ENCODE results near the gene ZBTB20.

Gene ZBTB20

DNA sequence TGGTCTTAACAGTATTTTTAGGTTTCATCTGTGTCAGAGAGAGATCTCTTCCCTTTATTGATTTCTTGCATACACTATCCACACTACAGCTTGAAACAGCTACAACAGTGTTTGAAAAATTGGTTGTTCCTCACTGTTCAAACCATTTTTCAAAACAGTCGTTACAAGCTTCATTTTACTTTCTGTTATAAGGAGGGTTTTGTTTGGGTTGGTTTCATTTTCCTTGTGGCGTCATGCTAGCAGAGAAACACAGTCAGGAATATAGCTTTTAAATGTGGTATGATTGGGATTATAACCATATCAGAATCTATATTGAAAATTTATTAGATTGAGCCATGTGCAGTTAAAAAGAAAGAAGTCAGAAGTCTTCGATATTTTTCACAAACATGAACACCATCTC is 400.6 kb downstream of the ZBTB20 start:
- DNase-seq, result peak; percentile 26

GRCh38 chr3:114745322-114746240 is 401.5 kb downstream of the ZBTB20 start:
- DNase-seq, result peak; percentile 99

DNA sequence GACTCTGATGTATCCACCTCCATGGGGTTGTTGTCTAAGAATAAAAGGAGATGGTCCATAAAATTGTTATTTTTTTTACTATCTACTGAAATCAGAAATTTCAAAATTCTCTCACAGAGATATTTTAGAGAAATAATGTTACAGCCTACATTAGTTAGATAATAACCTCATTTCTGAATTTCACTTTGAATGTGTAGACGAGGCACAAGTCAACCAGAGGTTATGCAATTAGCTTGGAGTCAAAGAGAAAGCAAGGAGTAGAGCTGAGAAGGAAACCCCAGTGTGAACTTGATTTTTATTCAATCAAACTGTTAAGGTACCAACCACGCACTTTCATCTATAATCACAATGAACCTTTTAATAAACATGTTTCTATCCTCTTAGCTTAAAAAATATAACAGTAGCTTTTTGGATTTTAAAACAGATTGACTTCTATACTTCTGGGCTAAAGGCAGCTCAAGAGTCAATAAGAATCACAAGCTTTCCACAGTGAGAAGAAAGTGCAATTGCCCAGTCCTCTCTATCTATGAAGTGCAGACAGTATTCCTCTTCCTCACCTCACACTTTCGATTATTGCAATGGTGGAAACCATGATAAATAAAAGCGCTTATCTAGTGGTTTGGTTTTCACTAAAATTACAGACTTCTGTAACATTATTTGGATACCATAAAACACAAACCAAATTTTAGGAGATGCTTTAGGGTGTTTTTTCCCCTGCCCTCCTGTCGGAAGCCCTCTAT is 403.2 kb downstream of the ZBTB20 start:
- no peak for DNase-seq

- no peak for DNase-seq
Observed at GRCh38 chr3:114741066-114741465, 406.0 kb downstream of the ZBTB20 start.

DNA sequence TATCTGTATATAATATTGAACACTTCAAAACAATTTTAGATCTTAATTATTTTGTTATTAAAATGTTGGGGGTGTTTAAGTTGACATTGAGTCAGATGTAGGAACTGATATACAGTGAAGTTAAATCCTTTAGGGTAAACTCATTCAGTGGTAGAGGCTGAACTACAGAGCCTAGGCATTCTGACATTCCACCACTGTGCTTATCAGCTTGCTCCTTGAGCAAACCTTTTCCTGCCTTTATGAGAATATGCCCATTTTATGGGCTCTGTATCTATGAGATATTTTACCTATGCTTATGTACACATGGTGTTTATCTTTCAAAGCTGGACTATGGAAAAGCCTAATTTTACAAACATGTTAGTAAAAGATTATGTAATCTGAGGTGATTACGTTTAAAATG is 407.5 kb downstream of the ZBTB20 start:
- no peak for DNase-seq

GRCh38 chr3:114732353-114732752 is 414.7 kb downstream of the ZBTB20 start:
- no peak for DNase-seq

GRCh38 chr3:114730397-114730796 is 416.7 kb downstream of the ZBTB20 start:
- no peak for DNase-seq

- DNase-seq, result no peak
Observed at GRCh38 chr3:114727373-114727772, 419.7 kb downstream of the ZBTB20 start.

- no peak for DNase-seq
Observed at GRCh38 chr3:114725966-114726365, 421.1 kb downstream of the ZBTB20 start.

DNA sequence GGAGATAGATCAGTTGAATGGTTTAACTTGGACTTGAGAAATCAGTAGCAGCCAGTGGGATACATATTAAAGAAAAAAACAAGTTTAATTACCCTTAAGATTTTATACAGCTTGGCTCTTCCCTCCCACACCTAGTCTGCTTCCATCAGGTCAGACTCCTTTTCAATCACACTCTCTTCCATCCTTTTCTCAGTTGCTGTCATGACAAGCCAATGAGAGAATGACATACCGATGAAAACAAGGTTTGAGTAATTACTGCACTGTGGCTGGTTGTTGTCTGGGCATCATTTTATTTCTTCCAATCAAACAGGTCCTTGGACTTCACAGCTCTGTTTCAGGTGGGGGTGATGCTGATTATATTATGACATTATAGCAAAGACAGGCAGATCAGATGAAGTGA is 424.6 kb downstream of the ZBTB20 start:
- DNase-seq, result no peak

DNA sequence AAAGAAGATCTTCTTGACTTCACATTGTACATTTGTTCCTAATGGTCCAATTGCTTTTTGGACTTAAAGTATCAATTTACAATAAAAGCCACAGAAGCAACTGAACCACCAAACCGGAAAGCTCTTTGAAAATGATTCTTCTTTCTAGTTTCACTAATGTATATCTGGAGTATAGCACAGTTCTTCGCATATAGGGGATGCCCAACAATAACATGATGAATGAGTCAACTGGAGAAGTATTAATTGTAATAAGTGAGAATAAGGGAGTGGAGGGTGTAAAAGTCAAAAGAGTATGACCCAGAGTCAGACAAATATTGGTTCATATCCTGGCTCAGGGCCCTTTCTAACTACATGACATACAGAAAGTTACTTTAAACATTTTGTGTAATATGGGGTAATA is 425.2 kb downstream of the ZBTB20 start:
- DNase-seq, result no peak

- no peak for DNase-seq
Observed at GRCh38 chr3:114721209-114721608, 425.9 kb downstream of the ZBTB20 start.

GRCh38 chr3:114718898-114719210 is 428.2 kb downstream of the ZBTB20 start:
- DNase-seq, result peak; percentile 47

GRCh38 chr3:114718071-114718897 is 428.8 kb downstream of the ZBTB20 start:
- DNase-seq, result no peak

DNA sequence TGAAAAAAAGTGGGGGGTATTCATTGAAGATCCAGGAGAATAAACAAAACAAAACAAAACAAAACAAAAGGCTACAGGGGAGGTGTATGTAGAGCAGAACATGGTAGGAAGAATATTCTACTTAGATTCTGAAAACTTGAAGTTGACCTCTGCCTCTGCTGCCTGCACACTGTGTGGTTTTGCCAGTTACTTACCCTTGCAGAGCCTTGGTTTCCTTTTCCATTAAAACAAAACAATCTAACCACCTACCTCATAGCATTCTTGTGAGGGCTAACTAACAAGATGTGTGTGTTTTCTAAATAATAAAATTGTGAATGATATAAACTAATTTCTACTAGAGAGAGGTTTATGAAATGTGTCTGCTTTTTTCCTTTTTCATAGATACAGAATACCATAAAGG is 430.2 kb downstream of the ZBTB20 start:
- no peak for DNase-seq

DNA sequence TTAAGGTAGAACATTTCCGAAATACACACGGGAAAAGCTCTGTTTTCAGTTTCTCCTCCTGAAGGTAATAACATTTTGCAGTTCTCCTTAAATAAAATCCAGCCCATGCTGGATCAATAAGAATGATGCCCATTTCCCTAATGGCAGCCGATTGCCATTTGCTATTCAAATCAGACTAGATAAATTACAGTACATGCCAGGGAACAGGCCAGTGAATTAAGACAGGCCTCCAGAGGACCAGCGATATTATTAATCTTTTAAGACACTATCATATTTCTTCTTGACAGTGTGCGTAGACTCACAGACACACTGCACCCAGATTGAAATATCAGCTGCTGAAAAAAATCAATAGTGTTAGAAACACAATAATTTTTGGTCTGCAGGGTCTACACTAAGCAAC is 431.0 kb downstream of the ZBTB20 start:
- no peak for DNase-seq

DNA sequence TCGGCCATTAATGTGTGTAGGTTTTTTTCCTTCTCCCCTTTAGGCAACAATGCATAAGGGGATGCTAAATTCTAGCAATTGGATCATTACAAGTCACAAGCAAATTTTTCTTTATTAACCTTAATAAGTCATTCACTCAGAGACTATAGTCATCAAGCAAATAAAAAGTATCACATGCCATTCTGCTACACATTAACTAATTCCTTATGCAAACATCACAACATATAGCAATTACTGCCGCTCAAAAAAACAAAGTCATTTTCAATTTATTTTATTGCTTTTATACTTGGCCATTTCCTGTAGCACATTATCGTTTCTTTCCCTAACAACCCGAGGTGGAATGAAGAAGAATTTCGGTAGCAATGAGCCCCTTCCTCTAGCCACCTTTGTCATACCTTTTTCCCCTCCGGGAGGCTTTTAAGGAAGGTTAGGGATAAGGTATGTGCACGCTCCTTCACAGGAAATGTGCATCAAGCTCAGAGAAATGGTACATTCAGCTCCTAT is 432.1 kb downstream of the ZBTB20 start:
- DNase-seq, result no peak

DNA sequence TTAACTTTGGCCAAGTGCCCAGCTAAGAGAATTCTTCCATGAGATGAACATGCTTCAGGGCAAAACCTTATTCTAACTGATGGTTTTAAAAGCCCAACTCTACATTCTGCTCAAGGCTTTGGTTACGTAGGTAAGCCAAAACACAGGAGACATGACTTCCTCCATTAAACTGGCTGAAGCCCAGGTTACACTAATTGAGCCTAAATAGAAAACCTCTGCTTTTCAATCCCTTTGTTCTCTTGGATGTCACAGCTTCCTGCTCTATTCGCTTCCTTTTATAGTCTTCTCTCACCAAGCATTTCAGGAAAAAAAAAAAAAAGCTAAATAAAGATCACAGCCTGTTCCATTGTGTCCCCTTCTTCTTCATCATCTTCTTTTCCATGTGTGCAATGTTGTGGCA is 432.9 kb downstream of the ZBTB20 start:
- DNase-seq, result no peak

GRCh38 chr3:114712728-114713492 is 434.2 kb downstream of the ZBTB20 start:
- no peak for DNase-seq

- DNase-seq, result peak; percentile 62
Observed at GRCh38 chr3:114711321-114711886, 435.7 kb downstream of the ZBTB20 start.

DNA sequence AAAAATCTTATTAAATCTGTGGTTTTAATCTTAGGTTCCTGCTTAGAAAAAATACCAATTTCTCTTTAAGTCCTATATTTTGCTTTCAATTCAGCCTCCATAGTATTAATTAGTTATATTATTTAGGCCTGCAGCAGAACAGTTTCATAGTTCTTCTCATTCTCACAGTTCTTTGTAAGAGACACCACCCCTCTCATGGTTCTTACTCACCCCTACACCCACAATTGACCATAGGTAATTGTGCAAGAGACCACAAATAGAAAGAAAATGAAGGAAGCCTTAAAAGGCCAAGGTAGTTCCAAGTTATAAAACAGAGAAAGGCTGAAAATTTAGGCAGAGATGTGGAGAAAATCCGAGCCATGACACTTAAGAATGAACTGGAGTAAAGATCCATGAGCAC is 438.0 kb downstream of the ZBTB20 start:
- DNase-seq, result peak; percentile 15

GRCh38 chr3:114707252-114707860 is 439.7 kb downstream of the ZBTB20 start:
- no peak for DNase-seq
